Fibroblast of skin of back (primary cell): ENCODE data around the gene DDX42.
"Not testable (repeated sequence)": the region's sequence is repeated elsewhere in the genome, so short reads cannot be mapped to it uniquely, and the experiment has no call there.

Source experiments
- DNase-seq: peaks from one replicate; pipeline ENCODE4 v3.0.0-alpha.2; 2013

Gene DDX42

GRCh38 chr17:63775420-63775819 is 1.4 kb downstream of the DDX42 start:
- no peak for DNase-seq

- DNase-seq: no peak
Measured at GRCh38 chr17:63780507-63780906, 6.5 kb downstream of the DDX42 start.

GRCh38 chr17:63780928-63781327 is 7.0 kb downstream of the DDX42 start:
- no peak for DNase-seq

GRCh38 chr17:63783522-63783921 is 9.6 kb downstream of the DDX42 start:
- no peak for DNase-seq

GRCh38 chr17:63785556-63785955 is 11.6 kb downstream of the DDX42 start:
- peak; percentile 22 for DNase-seq

GRCh38 chr17:63786117-63786516 is 12.1 kb downstream of the DDX42 start:
- DNase-seq: no peak

- DNase-seq: no peak
Measured at GRCh38 chr17:63786971-63787711, 13.2 kb downstream of the DDX42 start.

GRCh38 chr17:63790057-63790456 is 16.1 kb downstream of the DDX42 start:
- no peak for DNase-seq

- no peak for DNase-seq
Measured at GRCh38 chr17:63792055-63792729, 18.2 kb downstream of the DDX42 start.

GRCh38 chr17:63796375-63796774 is 22.4 kb downstream of the DDX42 start:
- not testable (repeated sequence) for DNase-seq

GRCh38 chr17:63798572-63799106 is 24.7 kb downstream of the DDX42 start:
- DNase-seq: no peak

- DNase-seq: no peak
Measured at GRCh38 chr17:63800783-63801182, 26.8 kb downstream of the DDX42 start.

- peak; percentile 28 for DNase-seq
Measured at GRCh38 chr17:63804328-63804727, 30.4 kb downstream of the DDX42 start.

- DNase-seq: no peak
Measured at GRCh38 chr17:63805591-63805990, 31.6 kb downstream of the DDX42 start.

- no peak for DNase-seq
Measured at GRCh38 chr17:63809970-63810369, 36.0 kb downstream of the DDX42 start.

GRCh38 chr17:63816123-63816522 is 42.2 kb downstream of the DDX42 start:
- DNase-seq: no peak

GRCh38 chr17:63816669-63817068 is 42.7 kb downstream of the DDX42 start:
- no peak for DNase-seq

- DNase-seq: no peak
Measured at GRCh38 chr17:63817736-63818385, 43.9 kb downstream of the DDX42 start.

GRCh38 chr17:63819131-63819530 is 45.2 kb downstream of the DDX42 start:
- no peak for DNase-seq

GRCh38 chr17:63819585-63820537 is 45.9 kb downstream of the DDX42 start:
- no peak for DNase-seq

GRCh38 chr17:63820963-63821561 is 47.1 kb downstream of the DDX42 start:
- no peak for DNase-seq

- no peak for DNase-seq
Measured at GRCh38 chr17:63821804-63822203, 47.8 kb downstream of the DDX42 start.
